Sigmoid colon (tissue), 4 donors: ENCODE data around the gene CDX1.

Experiments
- CTCF ChIP-seq, 4 experiments: fragments of 450-650 bp in 3 of 4; fragments of 200-600 bp in 1 of 4; IDR thresholded peaks; one replicate each; pipeline ENCODE4 v1.5.1; 2016 to 2019; ENCODE audit warnings: antibody characterized with exemption in 4 of 4, mild to moderate bottlenecking in 3 of 4, moderate library complexity in 2 of 4
- EP300 ChIP-seq, 4 donors: sonication (generic); formaldehyde crosslinking; IDR thresholded peaks; one replicate each; pipeline ENCODE4 v1.6.1; 2017; ENCODE audit warnings: antibody characterized with exemption in 4 of 4
- POLR2A ChIP-seq, 2 donors: fragments of 450-650 bp; IDR thresholded peaks; one replicate each; pipeline ENCODE4 v1.6.1; 2016; ENCODE audit warnings: antibody characterized with exemption in 2 of 2, mild to moderate bottlenecking in 2 of 2, moderate library complexity in 2 of 2
- POLR2AphosphoS5 ChIP-seq, 4 donors: sonication (generic); formaldehyde crosslinking; IDR thresholded peaks; one replicate each; pipeline ENCODE4 v1.6.1; 2017; ENCODE audit warnings: antibody characterized with exemption in 4 of 4

- TF ChIP-seq CTCF (IDR thresholded peaks at IDR 0.05) (no peak), POLR2AphosphoS5 (IDR thresholded peaks at IDR 0.05) (no peak), POLR2A (IDR thresholded peaks at IDR 0.05) (no peak), EP300 (IDR thresholded peaks at IDR 0.05) (no peak)
These were observed 53.3 kb downstream of the CDX1 start for GRCh38 chr5:150219861-150220260.
